BLaER1 (cell line): ENCODE measurements around the gene MTNR1B.

ENCODE experiments used
- H3K27ac ChIP-seq: shearing (Covaris generic); formaldehyde crosslinking; 2 replicates; pipeline ENCODE4 v1.8.1; 2022
- H3K27me3 ChIP-seq: shearing (Covaris generic); formaldehyde crosslinking; 2 replicates; pipeline ENCODE4 v1.8.1; 2022
- H3K36me3 ChIP-seq: shearing (Covaris generic); formaldehyde crosslinking; 2 replicates; pipeline ENCODE4 v1.8.1; 2022
- H3K4me1 ChIP-seq: shearing (Covaris generic); formaldehyde crosslinking; 2 replicates; pipeline ENCODE4 v1.8.1; 2022
- H3K4me2 ChIP-seq: shearing (Covaris generic); formaldehyde crosslinking; 2 replicates; pipeline ENCODE4 v1.8.1; 2022
- H3K4me3 ChIP-seq: shearing (Covaris generic); formaldehyde crosslinking; 2 replicates; pipeline ENCODE4 v1.8.1; 2022
- H3K9ac ChIP-seq: shearing (Covaris generic); formaldehyde crosslinking; 2 replicates; pipeline ENCODE4 v1.8.1; 2022
- H3K9me3 ChIP-seq: shearing (Covaris generic); formaldehyde crosslinking; 2 replicates; pipeline ENCODE4 v1.8.1; 2022
- H4K20me1 ChIP-seq: shearing (Covaris generic); formaldehyde crosslinking; 2 replicates; pipeline ENCODE4 v1.8.1; 2022
- Cebpa-rat ChIP-seq: shearing (Covaris generic); IDR thresholded peaks from 2 replicates; pipeline ENCODE4 v1.8.1; 2022

MTNR1B gene

GRCh38 chr11:92948116-92948515, 21.3 kb upstream of the MTNR1B start:
- H3K27ac ChIP-seq: no peak overlapping the region
- H4K20me1 ChIP-seq: no peaks in the 10 kb centered on the region
- peaks cover 26% of the 10 kb centered on the region for H3K9me3 ChIP-seq
- no peak overlapping the region for H3K4me2 ChIP-seq
- no peaks in the 10 kb centered on the region for H3K4me1 ChIP-seq
- no peak overlapping the region for H3K9ac ChIP-seq
- H3K4me3 ChIP-seq: no peak overlapping the region
- TF ChIP-seq Cebpa-rat: no peak
- no peaks in the 10 kb centered on the region for H3K27me3 ChIP-seq
- H3K36me3 ChIP-seq: no peaks in the 10 kb centered on the region

DNA sequence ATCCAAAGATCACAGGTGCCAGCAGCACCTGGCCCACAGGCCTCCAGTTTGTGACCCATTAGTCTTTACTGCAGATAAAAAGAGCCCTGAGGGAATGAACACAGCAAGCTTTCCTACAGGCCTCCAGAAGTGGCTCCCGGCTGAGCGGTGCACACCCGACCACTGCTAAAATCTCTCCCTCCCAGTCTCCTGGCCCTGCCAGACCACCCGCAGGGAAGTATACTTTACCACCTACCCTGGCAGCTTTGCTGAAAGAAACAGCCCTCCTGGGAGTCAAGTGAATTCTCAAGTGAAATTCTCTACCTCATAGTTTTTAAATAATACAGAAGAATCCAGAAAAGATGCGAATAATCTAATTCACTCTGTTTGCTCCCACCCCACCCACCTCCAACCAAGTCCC, 15.4 kb upstream of the MTNR1B start:
- peaks cover 16% of the 10 kb centered on the region for H3K9me3 ChIP-seq
- no peaks in the 10 kb centered on the region for H4K20me1 ChIP-seq
- H3K27me3 ChIP-seq: no peaks in the 10 kb centered on the region
- no peaks in the 10 kb centered on the region for H3K36me3 ChIP-seq
- no peaks in the 10 kb centered on the region for H3K4me1 ChIP-seq
- no peak overlapping the region for H3K27ac ChIP-seq
- H3K4me3 ChIP-seq: no peak overlapping the region
- no peak for TF ChIP-seq Cebpa-rat
- H3K4me2 ChIP-seq: no peak overlapping the region
- no peak overlapping the region for H3K9ac ChIP-seq

DNA sequence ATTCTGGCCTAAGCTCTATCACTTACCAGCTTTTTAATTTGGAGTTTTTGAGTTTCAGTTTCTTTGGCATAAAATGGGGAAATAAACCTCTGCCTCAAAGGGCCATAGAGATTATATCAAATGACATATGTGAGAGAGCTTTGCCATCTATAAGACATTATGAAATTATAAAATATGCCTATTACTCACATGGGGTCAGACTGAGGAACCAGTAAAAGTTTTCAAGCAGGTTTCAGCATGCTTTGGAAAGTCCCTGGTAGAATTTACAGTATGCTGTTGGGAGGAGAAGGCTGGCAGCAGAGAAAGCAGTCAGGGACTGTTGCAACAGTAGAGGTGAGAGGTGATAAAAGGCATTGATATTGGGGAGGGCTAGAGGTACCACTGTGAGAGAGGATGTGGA, 13.6 kb upstream of the MTNR1B start:
- TF ChIP-seq Cebpa-rat: no peak
- no peak overlapping the region for H3K9ac ChIP-seq
- no peaks in the 10 kb centered on the region for H3K36me3 ChIP-seq
- no peak overlapping the region for H3K27ac ChIP-seq
- H3K4me3 ChIP-seq: no peak overlapping the region
- peaks cover 3% of the 10 kb centered on the region; the same call in 1 of the 2 replicates for H3K9me3 ChIP-seq
- no peaks in the 10 kb centered on the region for H3K27me3 ChIP-seq
- H4K20me1 ChIP-seq: no peaks in the 10 kb centered on the region
- H3K4me1 ChIP-seq: no peaks in the 10 kb centered on the region
- H3K4me2 ChIP-seq: no peak overlapping the region

- no peak overlapping the region for H3K4me3 ChIP-seq
- no peak for TF ChIP-seq Cebpa-rat
- H3K9me3 ChIP-seq: no peaks in the 10 kb centered on the region
- H3K9ac ChIP-seq: no peak overlapping the region
- H3K4me1 ChIP-seq: no peaks in the 10 kb centered on the region
- no peak overlapping the region for H3K4me2 ChIP-seq
- no peaks in the 10 kb centered on the region for H3K27me3 ChIP-seq
- no peaks in the 10 kb centered on the region for H3K36me3 ChIP-seq
- no peaks in the 10 kb centered on the region for H4K20me1 ChIP-seq
- no peak overlapping the region for H3K27ac ChIP-seq
These were observed 8.6 kb upstream of the MTNR1B start for GRCh38 chr11:92960886-92961285.

DNA sequence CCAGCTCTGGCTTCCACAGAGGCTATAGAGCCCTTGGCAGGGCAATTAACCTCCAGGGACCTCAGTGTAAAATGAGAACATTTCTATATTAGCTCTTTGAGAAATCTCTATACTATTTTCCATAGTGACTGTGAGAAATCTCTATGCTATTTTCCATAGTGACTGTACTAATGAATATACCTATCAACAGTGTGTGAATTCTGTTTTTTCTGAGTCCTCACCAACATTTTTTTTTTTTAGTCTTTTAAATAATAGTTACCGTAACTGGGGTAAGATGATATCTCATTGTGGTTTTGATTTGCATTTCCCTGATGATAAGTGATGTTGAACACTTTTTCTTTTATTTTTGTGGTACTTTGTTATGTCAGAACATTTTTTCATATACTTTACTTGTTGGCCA, 7.0 kb upstream of the MTNR1B start:
- H3K36me3 ChIP-seq: no peaks in the 10 kb centered on the region
- no peaks in the 10 kb centered on the region for H3K27me3 ChIP-seq
- no peak overlapping the region for H3K4me3 ChIP-seq
- H3K9ac ChIP-seq: no peak overlapping the region
- H3K4me2 ChIP-seq: no peak overlapping the region
- no peaks in the 10 kb centered on the region for H3K4me1 ChIP-seq
- H3K9me3 ChIP-seq: no peaks in the 10 kb centered on the region
- no peaks in the 10 kb centered on the region for H4K20me1 ChIP-seq
- no peak for TF ChIP-seq Cebpa-rat
- H3K27ac ChIP-seq: no peak overlapping the region

DNA sequence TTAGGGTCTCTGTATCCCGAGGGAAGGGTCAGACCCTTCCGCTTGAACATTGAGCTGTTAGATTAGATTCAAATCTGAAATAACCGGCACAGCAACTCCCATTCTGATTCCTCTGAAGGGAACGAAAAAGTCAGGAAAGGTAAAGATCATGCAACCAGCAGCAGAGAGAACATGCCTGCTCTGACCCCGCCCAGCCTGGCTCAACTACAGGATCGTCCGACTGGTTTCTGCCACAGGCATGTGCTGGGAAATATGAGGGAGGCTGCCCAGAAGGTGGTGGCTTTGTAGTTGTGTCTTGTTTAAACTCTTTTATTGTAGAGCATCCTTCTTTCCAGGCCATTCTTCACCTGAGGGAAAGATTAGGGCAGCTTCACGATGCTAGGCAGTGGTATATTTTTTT, 5.0 kb upstream of the MTNR1B start:
- H3K9me3 ChIP-seq: peaks cover 2% of the 10 kb centered on the region; the same call in 1 of the 2 replicates
- no peak overlapping the region for H3K9ac ChIP-seq
- no peaks in the 10 kb centered on the region for H4K20me1 ChIP-seq
- H3K4me1 ChIP-seq: no peaks in the 10 kb centered on the region
- H3K4me3 ChIP-seq: no peak overlapping the region
- H3K36me3 ChIP-seq: no peaks in the 10 kb centered on the region
- no peaks in the 10 kb centered on the region for H3K27me3 ChIP-seq
- H3K27ac ChIP-seq: no peak overlapping the region
- no peak overlapping the region for H3K4me2 ChIP-seq
- no peak for TF ChIP-seq Cebpa-rat

DNA sequence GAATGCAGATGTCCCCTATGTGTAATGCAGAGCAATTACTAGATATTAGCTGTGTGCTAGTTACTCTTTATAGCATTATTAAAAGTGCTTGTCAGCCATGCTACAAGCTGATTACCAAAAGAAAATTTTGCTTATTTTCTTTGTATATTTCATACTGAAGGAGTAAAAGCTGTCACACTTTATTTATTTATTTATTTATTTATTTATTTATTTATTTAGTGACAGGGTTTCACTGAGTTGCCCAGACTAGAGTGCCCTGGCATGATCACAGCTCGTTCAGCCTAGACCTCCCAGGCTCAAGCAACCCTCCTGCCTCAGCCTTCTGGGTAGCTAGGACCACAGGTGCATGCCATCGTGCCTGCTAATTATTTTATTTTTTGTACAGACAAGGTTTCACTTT, 4.3 kb upstream of the MTNR1B start:
- Histone ChIP-seq H3K4me3 (no peak overlapping the region), H3K9me3 (peaks cover 7% of the 10 kb centered on the region; the same call in 1 of the 2 replicates), H3K27me3 (no peaks in the 10 kb centered on the region), H3K4me1 (no peaks in the 10 kb centered on the region), H4K20me1 (no peaks in the 10 kb centered on the region), H3K4me2 (no peak overlapping the region), H3K36me3 (no peaks in the 10 kb centered on the region), H3K27ac (no peak overlapping the region), H3K9ac (no peak overlapping the region)
- TF ChIP-seq Cebpa-rat: no peak

DNA sequence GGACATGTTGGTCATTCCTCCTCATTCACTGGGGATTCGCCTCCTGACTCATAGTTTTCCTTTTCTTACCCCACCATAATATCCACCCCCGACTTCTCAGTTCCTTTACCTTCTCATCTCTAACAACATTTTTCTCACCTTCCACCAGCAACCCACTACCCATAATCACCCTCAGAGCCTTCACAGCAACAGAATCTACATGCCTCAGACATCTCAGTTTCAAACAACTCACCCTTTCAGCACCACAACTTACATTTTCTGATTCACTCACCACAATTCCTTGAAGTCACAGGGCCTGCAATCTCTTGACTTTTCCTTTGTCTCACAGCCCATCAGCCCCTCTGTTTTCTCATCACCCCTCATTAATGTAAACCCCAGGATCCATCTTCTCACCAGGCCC, 2.3 kb upstream of the MTNR1B start:
- Histone ChIP-seq H4K20me1 (no peaks in the 10 kb centered on the region), H3K27ac (no peak overlapping the region), H3K9ac (no peak overlapping the region), H3K9me3 (peaks cover 7% of the 10 kb centered on the region; the same call in 1 of the 2 replicates), H3K4me2 (no peak overlapping the region), H3K36me3 (no peaks in the 10 kb centered on the region), H3K4me3 (no peak overlapping the region), H3K4me1 (no peaks in the 10 kb centered on the region), H3K27me3 (no peaks in the 10 kb centered on the region)
- no peak for TF ChIP-seq Cebpa-rat

- H3K9me3 ChIP-seq: peaks cover 7% of the 10 kb centered on the region; the same call in 1 of the 2 replicates
- no peak for TF ChIP-seq Cebpa-rat
- H3K4me3 ChIP-seq: no peak overlapping the region
- no peaks in the 10 kb centered on the region for H3K27me3 ChIP-seq
- H3K9ac ChIP-seq: no peak overlapping the region
- no peaks in the 10 kb centered on the region for H4K20me1 ChIP-seq
- no peak overlapping the region for H3K27ac ChIP-seq
- no peak overlapping the region for H3K4me2 ChIP-seq
- no peaks in the 10 kb centered on the region for H3K36me3 ChIP-seq
- H3K4me1 ChIP-seq: no peaks in the 10 kb centered on the region
These were observed 1.6 kb upstream of the MTNR1B start for GRCh38 chr11:92967867-92968266.

DNA sequence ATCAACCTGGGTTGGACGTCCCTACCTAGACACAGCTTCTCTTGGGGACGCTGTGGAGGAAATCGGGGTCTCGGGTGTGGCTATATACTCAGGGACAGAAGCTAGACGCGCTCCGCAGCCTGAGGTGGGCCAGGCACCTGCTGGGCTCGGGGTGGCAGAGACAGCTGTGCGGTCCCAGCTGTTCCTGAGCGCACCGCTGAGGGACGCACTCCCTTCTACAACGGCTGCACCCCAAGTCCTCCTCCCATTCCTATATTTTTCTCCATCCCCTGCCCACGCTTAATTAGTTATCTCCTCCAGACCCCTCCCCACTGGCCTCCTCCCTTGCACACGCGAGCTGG, 188 bp upstream of the MTNR1B start:
- no peak overlapping the region for H3K4me3 ChIP-seq
- H3K36me3 ChIP-seq: no peaks in the 10 kb centered on the region
- H3K27me3 ChIP-seq: no peaks in the 10 kb centered on the region
- H3K9me3 ChIP-seq: peaks cover 7% of the 10 kb centered on the region; the same call in 1 of the 2 replicates
- H3K27ac ChIP-seq: no peak overlapping the region
- no peak overlapping the region for H3K4me2 ChIP-seq
- H3K4me1 ChIP-seq: no peaks in the 10 kb centered on the region
- no peaks in the 10 kb centered on the region for H4K20me1 ChIP-seq
- TF ChIP-seq Cebpa-rat: no peak
- no peak overlapping the region for H3K9ac ChIP-seq

DNA sequence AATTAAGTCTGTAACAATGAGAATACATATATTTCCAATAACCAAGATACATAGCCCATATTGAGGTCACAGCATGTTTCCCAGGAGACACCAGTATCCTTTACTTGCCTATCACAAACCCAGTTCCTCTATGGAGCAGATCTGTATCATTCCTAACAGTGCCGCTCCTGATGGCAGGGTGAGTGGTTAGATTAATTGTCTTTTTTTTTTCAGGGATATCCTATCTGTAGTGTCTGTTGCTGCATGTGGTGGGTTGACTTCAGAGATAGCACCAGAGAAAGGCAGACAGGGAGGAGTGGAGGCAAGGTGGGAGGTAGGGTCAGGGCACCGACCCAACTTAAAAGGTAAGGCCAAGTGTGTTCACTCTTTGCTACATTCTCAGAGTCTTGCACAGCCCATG, 2.8 kb downstream of the MTNR1B start:
- TF ChIP-seq Cebpa-rat: no peak
- no peak overlapping the region for H3K4me2 ChIP-seq
- no peak overlapping the region for H3K4me3 ChIP-seq
- no peaks in the 10 kb centered on the region for H4K20me1 ChIP-seq
- peaks cover 7% of the 10 kb centered on the region; the same call in 1 of the 2 replicates for H3K9me3 ChIP-seq
- H3K36me3 ChIP-seq: no peaks in the 10 kb centered on the region
- no peak overlapping the region for H3K27ac ChIP-seq
- no peak overlapping the region for H3K9ac ChIP-seq
- no peaks in the 10 kb centered on the region for H3K4me1 ChIP-seq
- H3K27me3 ChIP-seq: no peaks in the 10 kb centered on the region
